ENCODE measurements around the gene ITGA11. TPM values are rescaled to one million over a fixed set of nuclear protein-coding genes. Genes with fewer than 3 reads are reported as not detected.

The ITGA11 gene
- total and polyA plus RNA-seq, 2 experiments from 2014 or later: 0.03 to 0.40 TPM

- Mint-ChIP-seq H3K9me3 (no peaks in the 10 kb centered on the region), H3K27me3 (ENCODE audit: insufficient read depth, low read depth, poor library complexity) (peaks cover 9% of the 10 kb centered on the region), H3K4me3 (no peak overlapping the region), H3K4me1 (no peaks in the 10 kb centered on the region; the same call in 2 of the 3 replicates), H3K27ac (no peak overlapping the region), H3K36me3 (ENCODE audit: low read depth) (no peaks in the 10 kb centered on the region)
- Histone ChIP-seq H3K27me3 (ENCODE audit: insufficient read depth) (no peaks in the 10 kb centered on the region), H3K36me3 (ENCODE audit: insufficient read depth) (no peaks in the 10 kb centered on the region), H3K4me3 (no peak overlapping the region), H3F3A (replicated peaks; ENCODE audit: low read depth) (no peaks in the 10 kb centered on the region), H3K9me2 (ENCODE audit: insufficient read depth) (no peaks in the 10 kb centered on the region), H3K4me2 (no peak overlapping the region), H3K27ac (ENCODE audit: low read depth) (no peak overlapping the region), H4K20me1 (replicated peaks; ENCODE audit: insufficient read depth) (no peaks in the 10 kb centered on the region), H2AFZ (no peak overlapping the region), H3K4me1 (ENCODE audit: insufficient read depth) (no peaks in the 10 kb centered on the region), H3K79me2 (replicated peaks; ENCODE audit: insufficient read depth) (no peaks in the 10 kb centered on the region)
- no peak for ATAC-seq
- DNase-seq (ENCODE audit: low spot score): no peak
- no peak for TF ChIP-seq CREB1 (CRISPR knock-in tag; IDR thresholded peaks at IDR 0.05; ENCODE audit: low read depth)
- TF ChIP-seq ETS1 (IDR thresholded peaks at IDR 0.05): no peak
- TF ChIP-seq EZH2 (IDR thresholded peaks at IDR 0.05; ENCODE audit: low read depth, unreplicated experiment): no peak
- TF ChIP-seq REST (IDR thresholded peaks at IDR 0.05; ENCODE audit: unreplicated experiment): no peak
- no peak for TF ChIP-seq POLR2AphosphoS5 (IDR thresholded peaks at IDR 0.05; ENCODE audit: low read depth)
These were observed 55.4 kb downstream of the ITGA11 start for GRCh38 chr15:68376447-68377060.

- Histone ChIP-seq H2AFZ (no peak overlapping the region), H4K20me1 (replicated peaks; ENCODE audit: insufficient read depth) (no peaks in the 10 kb centered on the region), H3K36me3 (ENCODE audit: insufficient read depth) (no peaks in the 10 kb centered on the region), H3K4me1 (ENCODE audit: insufficient read depth) (no peaks in the 10 kb centered on the region), H3K27ac (ENCODE audit: low read depth) (no peak overlapping the region), H3K27me3 (ENCODE audit: insufficient read depth) (no peaks in the 10 kb centered on the region), H3K9me2 (ENCODE audit: insufficient read depth) (no peaks in the 10 kb centered on the region), H3K4me2 (no peak overlapping the region), H3K79me2 (replicated peaks; ENCODE audit: insufficient read depth) (no peaks in the 10 kb centered on the region), H3F3A (replicated peaks; ENCODE audit: low read depth) (no peaks in the 10 kb centered on the region), H3K4me3 (no peak overlapping the region)
- no peak for DNase-seq (ENCODE audit: low spot score)
- Mint-ChIP-seq H3K4me3 (no peak overlapping the region), H3K36me3 (ENCODE audit: low read depth) (no peaks in the 10 kb centered on the region), H3K27ac (no peak overlapping the region), H3K27me3 (ENCODE audit: insufficient read depth, low read depth, poor library complexity) (peaks cover 10% of the 10 kb centered on the region), H3K4me1 (no peaks in the 10 kb centered on the region; the same call in 2 of the 3 replicates), H3K9me3 (no peaks in the 10 kb centered on the region)
- no peak for ATAC-seq
- TF ChIP-seq STAT1 (IDR thresholded peaks at IDR 0.05; ENCODE audit: unreplicated experiment) (no peak), EZH2 (IDR thresholded peaks at IDR 0.05; ENCODE audit: low read depth, unreplicated experiment) (no peak), CREB1 (CRISPR knock-in tag; IDR thresholded peaks at IDR 0.05; ENCODE audit: low read depth) (no peak), ETS1 (IDR thresholded peaks at IDR 0.05) (no peak), REST (IDR thresholded peaks at IDR 0.05; ENCODE audit: unreplicated experiment) (no peak), JUNB (IDR thresholded peaks at IDR 0.05; ENCODE audit: unreplicated experiment) (no peak), ZNF331 (CRISPR knock-in tag; IDR thresholded peaks at IDR 0.05; ENCODE audit: low read depth) (no peak), CTCF (conservative IDR thresholded peaks at IDR 0.05; ENCODE audit: low read depth in 2 of 2) (no peak), ZNF114 (CRISPR knock-in tag; IDR thresholded peaks at IDR 0.05) (no peak)
These were observed 56.2 kb downstream of the ITGA11 start for GRCh38 chr15:68375716-68376220.

Measured in GM23338 (cell line).